Measurements from ENCODE around the gene KRT86. TPM values are rescaled to one million over a fixed set of nuclear protein-coding genes. Genes with fewer than 3 reads are reported as not detected.

The KRT86 gene
- total and polyA plus RNA-seq, 8 donors, result 0.07 to 1.7 (median 0.24) TPM; not detected in 1

GRCh38 chr12:52245962-52246569 lies 28.4 kb upstream of the KRT86 start:
- H3K27me3 ChIP-seq, result peaks cover 12 to 34% of the 10 kb centered on the region in 2 donors
- no peak for TF ChIP-seq CTCF (IDR thresholded peaks at IDR 0.05)
- H3K36me3 ChIP-seq, result peaks cover 0 to 8% of the 10 kb centered on the region in 2 donors
- no peak for ATAC-seq
- H3K27ac ChIP-seq, result peak overlapping the region in 1 of 2 donors; percentile 62
- H3K9me3 ChIP-seq, result no peaks in the 10 kb centered on the region
- peaks cover 20 to 31% of the 10 kb centered on the region in 2 donors for H3K4me1 ChIP-seq
- intact Hi-C loops (cut with DNase I), result no loop called here
- no peak overlapping the region for H3K4me3 ChIP-seq
- no peak for DNase-seq

GRCh38 chr12:52246720-52247621 lies 27.5 kb upstream of the KRT86 start:
- H3K4me1 ChIP-seq, result peaks cover 20 to 31% of the 10 kb centered on the region in 2 donors
- intact Hi-C loops (cut with DNase I), result no loop called here
- DNase-seq (peak in 1 of 4 donors; percentile 50), ATAC-seq (peak; percentile 50)
- no peak for TF ChIP-seq CTCF (IDR thresholded peaks at IDR 0.05)
- H3K4me3 ChIP-seq, result no peak overlapping the region
- H3K36me3 ChIP-seq, result peaks cover 0 to 8% of the 10 kb centered on the region in 2 donors
- H3K27ac ChIP-seq, result peak overlapping the region in 1 of 2 donors; percentile 62
- H3K9me3 ChIP-seq, result no peaks in the 10 kb centered on the region
- H3K27me3 ChIP-seq, result peaks cover 12 to 43% of the 10 kb centered on the region in 2 donors

GRCh38 chr12:52247622-52248540 lies 26.6 kb upstream of the KRT86 start:
- no peak overlapping the region for H3K4me3 ChIP-seq
- peak overlapping the region in 1 of 2 donors; percentile 62 for H3K27ac ChIP-seq
- no peaks in the 10 kb centered on the region for H3K9me3 ChIP-seq
- TF ChIP-seq CTCF (IDR thresholded peaks at IDR 0.05), result no peak
- peak; percentile 9 for ATAC-seq
- peaks cover 20 to 25% of the 10 kb centered on the region in 2 donors for H3K4me1 ChIP-seq
- intact Hi-C loops (cut with DNase I), result no loop called here
- no peak for DNase-seq
- H3K27me3 ChIP-seq, result peaks cover 12 to 51% of the 10 kb centered on the region in 2 donors
- peaks cover 0 to 8% of the 10 kb centered on the region in 2 donors for H3K36me3 ChIP-seq

GRCh38 chr12:52248541-52249461 lies 25.6 kb upstream of the KRT86 start:
- H3K36me3 ChIP-seq, result peaks cover 0 to 8% of the 10 kb centered on the region in 2 donors
- peaks cover 12 to 17% of the 10 kb centered on the region in 2 donors for H3K4me1 ChIP-seq
- intact Hi-C loops (cut with DNase I), result no loop called here
- H3K4me3 ChIP-seq, result no peak overlapping the region
- TF ChIP-seq CTCF (IDR thresholded peaks at IDR 0.05), result no peak
- H3K27me3 ChIP-seq, result peaks cover 12 to 58% of the 10 kb centered on the region in 2 donors
- H3K27ac ChIP-seq, result peak overlapping the region in 1 of 2 donors; percentile 53
- H3K9me3 ChIP-seq, result no peaks in the 10 kb centered on the region
- DNase-seq, result peak in 2 of 4 donors; percentile 50 to 74
- ATAC-seq, result peak; percentile 54

All from left lung (tissue), 10 donors.